ENCODE results near the gene YARS1. TPM values are rescaled to one million over a fixed set of nuclear protein-coding genes. Genes with fewer than 3 reads are reported as not detected.

YARS1 gene
- total RNA-seq (100 to 1,000 TPM; 205 to 219 TPM), polyA plus RNA-seq (131 TPM)

- Histone ChIP-seq H3K4me1 (ENCODE audit: insufficient read depth, low read length) (peaks cover 51% of the 10 kb centered on the region), H3K27me3 (ENCODE audit: insufficient read depth, low read length, poor library complexity, severe bottlenecking) (no peaks in the 10 kb centered on the region), H3K4me3 (ENCODE audit: low read length) (peak within 1 kb of the TSS; percentile 98), H3K9me3 (ENCODE audit: low read length) (no peaks in the 10 kb centered on the region), H3K27ac (ENCODE audit: low read depth, low read length) (peak within 1 kb of the TSS; percentile 93), H3K36me3 (ENCODE audit: insufficient read depth, low read length) (no peaks in the 10 kb centered on the region)
- ChIA-PET CTCF (interaction anchor here (1.6 kb wide), 1 partner anchor 44 kb away, joined by 5 read pairs; no protein-coding TSS in a partner anchor), POLR2A (interaction anchor here (1.0 to 2.6 kb wide), 4 partner anchors 18 to 364 kb away, joined by 4 to 14 read pairs (median 4); partner anchors contain the start of genes RBBP4 and ZBTB8OS)
- H3K36me3 Mint-ChIP-seq: peaks cover 0 to 42% (median 6%) of the 10 kb centered on the region in 3 donors
- peak; percentile 98 to 100 (median 99) for DNase-seq
- H3K4me3 Mint-ChIP-seq: peak within 1 kb of the TSS; percentile 91 to 99 (median 97)
- peaks cover 64 to 76% (median 74%) of the 10 kb centered on the region in 3 donors for H3K4me1 Mint-ChIP-seq
- no peaks in the 10 kb centered on the region for H3K27me3 Mint-ChIP-seq
- peak within 1 kb of the TSS; percentile 73 to 98 (median 92) for H3K27ac Mint-ChIP-seq
- no peaks in the 10 kb centered on the region for H3K9me3 Mint-ChIP-seq
These were observed at the start of gene YARS1, which contains the start of gene S100PBP for GRCh38 chr1:32817159-32817814. YARS1 (minus strand) TSS chr1:32817358; CDS start chr1:32817244, 114 bp downstream. S100PBP (plus strand) TSS chr1:32817653; CDS start chr1:32826100, 8,447 bp downstream.

GRCh38 chr1:32865639-32866405 lies 48.7 kb upstream of the YARS1 start:
- H3K36me3 ChIP-seq (ENCODE audit: insufficient read depth, low read length): no peaks in the 10 kb centered on the region
- H3K4me1 Mint-ChIP-seq: peaks cover 7 to 13% (median 8%) of the 10 kb centered on the region in 3 donors
- H3K27me3 Mint-ChIP-seq: peaks cover 9 to 19% of the 10 kb centered on the region in 2 donors
- H3K27ac Mint-ChIP-seq: peak overlapping the region in 1 of 8 donors; percentile 11
- H3K9me3 Mint-ChIP-seq: no peaks in the 10 kb centered on the region
- no peak overlapping the region for H3K27ac ChIP-seq (ENCODE audit: low read depth, low read length)
- no peaks in the 10 kb centered on the region for H3K9me3 ChIP-seq (ENCODE audit: low read length)
- peaks cover 11% of the 10 kb centered on the region for H3K27me3 ChIP-seq (ENCODE audit: insufficient read depth, low read length, poor library complexity, severe bottlenecking)
- no peak overlapping the region for H3K4me3 Mint-ChIP-seq
- H3K4me3 ChIP-seq (ENCODE audit: low read length): no peak overlapping the region
- ChIA-PET CTCF (interaction anchor here (2.0 kb wide), 1 partner anchor 154 kb away, joined by 6 read pairs; no protein-coding TSS in a partner anchor), POLR2A (no interaction called here)
- H3K4me1 ChIP-seq (ENCODE audit: insufficient read depth, low read length): no peaks in the 10 kb centered on the region
- DNase-seq: no peak
- peaks cover 0 to 52% (median 12%) of the 10 kb centered on the region in 3 donors for H3K36me3 Mint-ChIP-seq

GRCh38 chr1:32864375-32865019 lies 47.3 kb upstream of the YARS1 start:
- Mint-ChIP-seq H3K4me3 (no peak overlapping the region), H3K27me3 (peaks cover 3 to 11% of the 10 kb centered on the region in 2 donors), H3K9me3 (no peaks in the 10 kb centered on the region), H3K36me3 (peaks cover 0 to 62% (median 12%) of the 10 kb centered on the region in 3 donors), H3K4me1 (peaks cover 0 to 4% (median 1%) of the 10 kb centered on the region in 3 donors), H3K27ac (peak overlapping the region in 1 of 8 donors; percentile 75)
- ChIA-PET POLR2A (no interaction called here), CTCF (no interaction called here)
- no peaks in the 10 kb centered on the region for H3K9me3 ChIP-seq (ENCODE audit: low read length)
- no peak overlapping the region for H3K4me3 ChIP-seq (ENCODE audit: low read length)
- peaks cover 2% of the 10 kb centered on the region for H3K27me3 ChIP-seq (ENCODE audit: insufficient read depth, low read length, poor library complexity, severe bottlenecking)
- DNase-seq: no peak
- no peaks in the 10 kb centered on the region for H3K4me1 ChIP-seq (ENCODE audit: insufficient read depth, low read length)
- no peaks in the 10 kb centered on the region for H3K36me3 ChIP-seq (ENCODE audit: insufficient read depth, low read length)
- H3K27ac ChIP-seq (ENCODE audit: low read depth, low read length): no peak overlapping the region

- no peaks in the 10 kb centered on the region for H3K9me3 ChIP-seq (ENCODE audit: low read length)
- H3K27ac ChIP-seq (ENCODE audit: low read depth, low read length): no peak overlapping the region
- H3K27me3 Mint-ChIP-seq: peaks cover 0 to 5% of the 10 kb centered on the region in 2 donors
- H3K27me3 ChIP-seq (ENCODE audit: insufficient read depth, low read length, poor library complexity, severe bottlenecking): no peaks in the 10 kb centered on the region
- DNase-seq: no peak
- peak overlapping the region in 2 of 8 donors; percentile 7 to 66 for H3K27ac Mint-ChIP-seq
- ChIA-PET CTCF (interaction anchor here (1.5 to 1.6 kb wide), 2 partner anchors 13 to 151 kb away, joined by 3 to 4 read pairs; no protein-coding TSS in a partner anchor), POLR2A (interaction anchor here (0.6 kb wide), 1 partner anchor 691 kb away, joined by 7 read pairs; no protein-coding TSS in a partner anchor)
- peaks cover 0 to 68% (median 12%) of the 10 kb centered on the region in 3 donors for H3K36me3 Mint-ChIP-seq
- no peak overlapping the region for H3K4me3 Mint-ChIP-seq
- no peaks in the 10 kb centered on the region for H3K36me3 ChIP-seq (ENCODE audit: insufficient read depth, low read length)
- H3K4me1 ChIP-seq (ENCODE audit: insufficient read depth, low read length): no peaks in the 10 kb centered on the region
- H3K9me3 Mint-ChIP-seq: no peaks in the 10 kb centered on the region
- no peak overlapping the region for H3K4me3 ChIP-seq (ENCODE audit: low read length)
- H3K4me1 Mint-ChIP-seq: no peaks in the 10 kb centered on the region
These were observed 46.7 kb upstream of the YARS1 start for GRCh38 chr1:32863881-32864245.

- H3K9me3 ChIP-seq (ENCODE audit: low read length): no peaks in the 10 kb centered on the region
These were observed 46.2 kb upstream of the YARS1 start for GRCh38 chr1:32863218-32863880.

GRCh38 chr1:32861904-32862695 lies 44.9 kb upstream of the YARS1 start:
- Histone ChIP-seq H3K27me3 (ENCODE audit: insufficient read depth, low read length, poor library complexity, severe bottlenecking) (no peaks in the 10 kb centered on the region), H3K27ac (ENCODE audit: low read depth, low read length) (no peak overlapping the region), H3K9me3 (ENCODE audit: low read length) (no peaks in the 10 kb centered on the region), H3K4me3 (ENCODE audit: low read length) (no peak overlapping the region), H3K4me1 (ENCODE audit: insufficient read depth, low read length) (no peaks in the 10 kb centered on the region), H3K36me3 (ENCODE audit: insufficient read depth, low read length) (peaks cover under 1% of the 10 kb centered on the region)
- ChIA-PET POLR2A (interaction anchor here (0.6 kb wide), 1 partner anchor 38 kb away, joined by 6 read pairs; no protein-coding TSS in a partner anchor), CTCF (interaction anchor here (1.5 to 1.6 kb wide), 2 partner anchors 14 to 149 kb away, joined by 3 to 4 read pairs; no protein-coding TSS in a partner anchor)
- no peaks in the 10 kb centered on the region for H3K27me3 Mint-ChIP-seq
- no peak overlapping the region for H3K4me3 Mint-ChIP-seq
- H3K9me3 Mint-ChIP-seq: no peaks in the 10 kb centered on the region
- peak overlapping the region in 4 of 8 donors; percentile 17 to 78 (median 42) for H3K27ac Mint-ChIP-seq
- no peak for DNase-seq
- H3K36me3 Mint-ChIP-seq: peaks cover 4 to 76% (median 16%) of the 10 kb centered on the region in 3 donors
- H3K4me1 Mint-ChIP-seq: no peaks in the 10 kb centered on the region

More at GRCh38 chr1:32863218-32863880, 46.2 kb upstream of the YARS1 start:
- Mint-ChIP-seq H3K4me3 (no peak overlapping the region), H3K9me3 (no peaks in the 10 kb centered on the region), H3K36me3 (peaks cover 0 to 71% (median 12%) of the 10 kb centered on the region in 3 donors), H3K27me3 (no peaks in the 10 kb centered on the region), H3K27ac (peak overlapping the region in 3 of 8 donors; percentile 17 to 66 (median 51)), H3K4me1 (no peaks in the 10 kb centered on the region)
- H3K27me3 ChIP-seq (ENCODE audit: insufficient read depth, low read length, poor library complexity, severe bottlenecking): no peaks in the 10 kb centered on the region
- DNase-seq: no peak
- no peak overlapping the region for H3K4me3 ChIP-seq (ENCODE audit: low read length)
- no peak overlapping the region for H3K27ac ChIP-seq (ENCODE audit: low read depth, low read length)
- CTCF ChIA-PET: interaction anchor here (1.5 to 1.6 kb wide), 2 partner anchors 13 to 150 kb away, joined by 3 to 4 read pairs; no protein-coding TSS in a partner anchor
- H3K4me1 ChIP-seq (ENCODE audit: insufficient read depth, low read length): no peaks in the 10 kb centered on the region
- H3K36me3 ChIP-seq (ENCODE audit: insufficient read depth, low read length): no peaks in the 10 kb centered on the region
- POLR2A ChIA-PET: interaction anchor here (0.6 kb wide), 1 partner anchor 691 kb away, joined by 7 read pairs; no protein-coding TSS in a partner anchor

All from CD8-positive, alpha-beta memory T cell (primary cell).